Mesenchymal stem cell (in vitro differentiated cells and primary cell): ENCODE data around the gene ENO2.

Experiments
- DNase-seq: peaks from one replicate; pipeline ENCODE4 v3.0.0-alpha.2; 2013
- H2AFZ ChIP-seq: one replicate; pipeline ENCODE4 v1.6.1; 2013; ENCODE audit warnings: low read depth, mild to moderate bottlenecking, control low read depth, inconsistent platforms, low read length, moderate library complexity
- H2AK5ac ChIP-seq: 2 replicates; pipeline ENCODE4 v1.6.1; 2013; ENCODE audit warnings: low read length, moderate library complexity, mild to moderate bottlenecking, inconsistent platforms; ENCODE audit not compliant: severe bottlenecking
- H2BK120ac ChIP-seq: one replicate; pipeline ENCODE4 v1.6.1; 2013; ENCODE audit warnings: low read depth, mild to moderate bottlenecking, inconsistent platforms, low read length, moderate library complexity
- H2BK12ac ChIP-seq, 2 experiments: one replicate each; pipeline ENCODE4 v1.6.1; 2013; ENCODE audit warnings: inconsistent platforms in 2 of 2, low read length in 2 of 2, mild to moderate bottlenecking in 2 of 2, moderate library complexity in 2 of 2, control low read depth in 1 of 2
- H2BK15ac ChIP-seq: one replicate; pipeline ENCODE4 v1.6.1; 2013; ENCODE audit warnings: mild to moderate bottlenecking, low read depth, inconsistent platforms; ENCODE audit not compliant: poor library complexity, severe bottlenecking
- H2BK5ac ChIP-seq: 2 replicates; pipeline ENCODE4 v1.6.1; 2013; ENCODE audit warnings: low read depth, mild to moderate bottlenecking, low read length, control low read depth, inconsistent platforms; ENCODE audit not compliant: poor library complexity, severe bottlenecking
- H3K14ac ChIP-seq, 2 experiments: one replicate each; pipeline ENCODE4 v1.6.1; 2013; ENCODE audit warnings: inconsistent platforms in 2 of 2, low read length in 2 of 2, control low read depth in 1 of 2, mild to moderate bottlenecking in 1 of 2, moderate library complexity in 1 of 2
- H3K18ac ChIP-seq, 2 experiments: one replicate each; pipeline ENCODE4 v1.6.1; 2013; ENCODE audit warnings: inconsistent platforms in 2 of 2, low read length in 2 of 2, control low read depth in 1 of 2, low read depth in 1 of 2, mild to moderate bottlenecking in 1 of 2
- H3K23ac ChIP-seq, 2 experiments: one replicate each; pipeline ENCODE4 v1.6.1; 2013; ENCODE audit warnings: inconsistent platforms in 2 of 2, low read length in 2 of 2, mild to moderate bottlenecking in 2 of 2, moderate library complexity in 2 of 2, control low read depth in 1 of 2
- H3K27ac ChIP-seq: 2 replicates; pipeline ENCODE4 v1.5.1; 2013; ENCODE audit warnings: mild to moderate bottlenecking, moderate library complexity, low read length, control low read depth, inconsistent platforms; ENCODE audit not compliant: poor library complexity, severe bottlenecking
- H3K27me3 ChIP-seq, 2 experiments: 2 replicates each; pipeline versions ENCODE4 v1.6.1 to v1.7.0; 2013; ENCODE audit warnings: low read length in 2 of 2, mild to moderate bottlenecking in 2 of 2, moderate library complexity in 2 of 2, control low read depth in 1 of 2, inconsistent platforms in 1 of 2; ENCODE audit not compliant: control insufficient read depth in 1 of 2, insufficient read depth in 1 of 2
- H3K36me3 ChIP-seq, 2 experiments: 2 replicates each; pipeline versions ENCODE4 v1.6.1 to v1.7.0; 2013; ENCODE audit warnings: low read length in 2 of 2, control low read depth in 1 of 2, inconsistent platforms in 1 of 2, low read depth in 1 of 2, mild to moderate bottlenecking in 1 of 2; ENCODE audit not compliant: insufficient read depth in 2 of 2, control insufficient read depth in 1 of 2
- H3K4ac ChIP-seq, 2 experiments: one replicate each; pipeline ENCODE4 v1.6.1; 2013; ENCODE audit warnings: inconsistent platforms in 2 of 2, low read length in 2 of 2, mild to moderate bottlenecking in 2 of 2, moderate library complexity in 2 of 2, control low read depth in 1 of 2, low read depth in 1 of 2
- H3K4me1 ChIP-seq: 2 replicates; pipeline ENCODE4 v1.6.1; 2013; ENCODE audit warnings: low read depth, low read length, control low read depth; ENCODE audit not compliant: control insufficient read depth, insufficient read depth
- H3K4me2 ChIP-seq: 2 replicates; pipeline ENCODE4 v1.6.1; 2013; ENCODE audit warnings: low read length, mild to moderate bottlenecking, inconsistent platforms; ENCODE audit not compliant: poor library complexity, severe bottlenecking
- H3K4me3 ChIP-seq, 2 experiments: 2 replicates each; pipeline versions ENCODE4 v1.5.1 to v1.7.0; 2013; ENCODE audit warnings: low read length in 2 of 2, mild to moderate bottlenecking in 2 of 2, control low read depth in 1 of 2, low read depth in 1 of 2; ENCODE audit not compliant: insufficient read depth in 1 of 2
- H3K79me1 ChIP-seq: replicated peaks from 2 replicates; pipeline ENCODE4 v1.6.1; 2013; ENCODE audit warnings: mild to moderate bottlenecking, control low read depth, low read length, inconsistent platforms; ENCODE audit not compliant: poor library complexity, severe bottlenecking
- H3K9ac ChIP-seq: 2 replicates; pipeline ENCODE4 v1.7.0; 2013; ENCODE audit warnings: mild to moderate bottlenecking, low read length, moderate library complexity
- H3K9me3 ChIP-seq: 2 replicates; pipeline ENCODE4 v1.7.0; 2013; ENCODE audit warnings: mild to moderate bottlenecking, low read length; ENCODE audit not compliant: control insufficient read depth
- H4K8ac ChIP-seq: one replicate; pipeline ENCODE4 v1.6.1; 2013; ENCODE audit warnings: inconsistent platforms, mild to moderate bottlenecking, low read length, moderate library complexity
- H4K91ac ChIP-seq: one replicate; pipeline ENCODE4 v1.6.1; 2013; ENCODE audit warnings: mild to moderate bottlenecking, low read length, inconsistent platforms
- WGBS: methylation state at CpG from one replicate; pipeline ENCODE4 v1.1.7; 2013; ENCODE audit warnings: mixed read lengths; 5-methylcytosine and 5-hydroxymethylcytosine counted together

The ENO2 gene

GRCh38 chr12:6966351-6966750, 52.0 kb downstream of the ENO2 start:
- H2BK120ac ChIP-seq = no peak overlapping the region
- H3K14ac ChIP-seq = no peak overlapping the region
- no peaks in the 10 kb centered on the region for H3K9me3 ChIP-seq
- H3K9ac ChIP-seq = no peak overlapping the region
- no peak overlapping the region for H4K91ac ChIP-seq
- no peak for DNase-seq
- H3K27me3 ChIP-seq = no peaks in the 10 kb centered on the region
- H3K36me3 ChIP-seq = peaks cover 45 to 54% of the 10 kb centered on the region in 2 experiments
- H3K18ac ChIP-seq = no peak overlapping the region
- H2BK5ac ChIP-seq = no peak overlapping the region
- no peak overlapping the region for H3K27ac ChIP-seq
- no peak overlapping the region for H3K4me2 ChIP-seq
- peaks cover 22% of the 10 kb centered on the region for H3K4me1 ChIP-seq
- H3K23ac ChIP-seq = no peak overlapping the region
- H4K8ac ChIP-seq = no peak overlapping the region
- WGBS = 92% methylated on average over 7 of the region's 7 CpGs
- H2AK5ac ChIP-seq = no peak overlapping the region
- H2BK12ac ChIP-seq = no peak overlapping the region
- no peak overlapping the region for H3K4me3 ChIP-seq
- no peak overlapping the region for H2BK15ac ChIP-seq
- no peak overlapping the region for H3K4ac ChIP-seq
- H3K79me1 ChIP-seq = peaks cover 13% of the 10 kb centered on the region
- no peak overlapping the region for H2AFZ ChIP-seq

- Histone ChIP-seq H3K4me2 (no peak overlapping the region), H2BK120ac (no peak overlapping the region), H3K23ac (no peak overlapping the region), H3K27me3 (no peaks in the 10 kb centered on the region), H3K9ac (peak overlapping the region; percentile 14), H3K9me3 (no peaks in the 10 kb centered on the region), H3K79me1 (peaks cover 15% of the 10 kb centered on the region), H4K8ac (peak overlapping the region; percentile 41), H3K4me3 (no peak overlapping the region), H3K36me3 (peaks cover 45 to 54% of the 10 kb centered on the region in 2 experiments), H3K4ac (no peak overlapping the region), H3K4me1 (peaks cover 12% of the 10 kb centered on the region), H2BK12ac (no peak overlapping the region), H2BK15ac (no peak overlapping the region), H3K18ac (no peak overlapping the region), H4K91ac (no peak overlapping the region), H2AFZ (no peak overlapping the region), H3K14ac (no peak overlapping the region), H2AK5ac (no peak overlapping the region), H3K27ac (no peak overlapping the region), H2BK5ac (no peak overlapping the region)
- 83% methylated on average over 7 of the region's 10 CpGs for WGBS
- DNase-seq = no peak
Measured at GRCh38 chr12:6967651-6968100, 53.3 kb downstream of the ENO2 start.

GRCh38 chr12:6968426-6968825, 54.0 kb downstream of the ENO2 start:
- no peak overlapping the region for H2BK15ac ChIP-seq
- peak overlapping the region; percentile 100 for H3K9ac ChIP-seq
- no peak overlapping the region for H3K27ac ChIP-seq
- H3K4me3 ChIP-seq = peak overlapping the region in 1 of 2 experiments; percentile 100
- no peak overlapping the region for H2AFZ ChIP-seq
- no peak overlapping the region for H2BK120ac ChIP-seq
- peaks cover 45 to 54% of the 10 kb centered on the region in 2 experiments for H3K36me3 ChIP-seq
- no peak overlapping the region for H3K23ac ChIP-seq
- 96% methylated on average over 8 of the region's 9 CpGs for WGBS
- no peak overlapping the region for H4K91ac ChIP-seq
- H2BK12ac ChIP-seq = no peak overlapping the region
- no peaks in the 10 kb centered on the region for H3K27me3 ChIP-seq
- peaks cover 12% of the 10 kb centered on the region for H3K4me1 ChIP-seq
- no peak overlapping the region for H3K4me2 ChIP-seq
- H3K18ac ChIP-seq = no peak overlapping the region
- H4K8ac ChIP-seq = no peak overlapping the region
- no peak overlapping the region for H2BK5ac ChIP-seq
- DNase-seq = no peak
- H3K14ac ChIP-seq = no peak overlapping the region
- H2AK5ac ChIP-seq = no peak overlapping the region
- H3K4ac ChIP-seq = no peak overlapping the region
- H3K79me1 ChIP-seq = peaks cover 16% of the 10 kb centered on the region
- H3K9me3 ChIP-seq = no peaks in the 10 kb centered on the region

GRCh38 chr12:6970096-6970527, 55.7 kb downstream of the ENO2 start:
- peak overlapping the region; percentile 83 for H4K91ac ChIP-seq
- H3K9ac ChIP-seq = peak overlapping the region; percentile 100
- peak overlapping the region; percentile 54 for H3K27ac ChIP-seq
- H2BK5ac ChIP-seq = no peak overlapping the region
- DNase-seq = no peak
- no peak overlapping the region for H2BK120ac ChIP-seq
- peak overlapping the region; percentile 75 to 83 for H3K4ac ChIP-seq
- H3K4me2 ChIP-seq = peak overlapping the region; percentile 62
- no peaks in the 10 kb centered on the region for H3K9me3 ChIP-seq
- WGBS = 2% methylated on average over 27 of the region's 31 CpGs
- H3K14ac ChIP-seq = peak overlapping the region in 1 of 2 experiments; percentile 5
- H3K27me3 ChIP-seq = no peaks in the 10 kb centered on the region
- H3K23ac ChIP-seq = peak overlapping the region in 1 of 2 experiments; percentile 2
- peak overlapping the region; percentile 73 for H4K8ac ChIP-seq
- peaks cover 23% of the 10 kb centered on the region for H3K79me1 ChIP-seq
- peak overlapping the region; percentile 88 for H2AK5ac ChIP-seq
- no peak overlapping the region for H2BK15ac ChIP-seq
- H3K18ac ChIP-seq = peak overlapping the region; percentile 46 to 93
- peaks cover 43 to 57% of the 10 kb centered on the region in 2 experiments for H3K36me3 ChIP-seq
- H3K4me3 ChIP-seq = peak overlapping the region; percentile 80 to 100
- H2AFZ ChIP-seq = no peak overlapping the region
- H3K4me1 ChIP-seq = peaks cover 12% of the 10 kb centered on the region
- peak overlapping the region in 1 of 2 experiments; percentile 18 for H2BK12ac ChIP-seq
